IgD-negative memory B cell (primary cell): Measurements from ENCODE around the gene CGNL1. TPM values are rescaled to one million over a fixed set of nuclear protein-coding genes. Genes with fewer than 3 reads are reported as not detected.

ENCODE experiments used
- H3K27ac Mint-ChIP-seq, 3 donors: one replicate each; pipeline ENCODE4 v1.8.0; 2020 to 2022; ENCODE audit warnings: mild to moderate bottlenecking in 3 of 3, mixed read lengths in 3 of 3, moderate library complexity in 1 of 3
- H3K27me3 Mint-ChIP-seq: one replicate; pipeline ENCODE4 v1.8.0; 2021; ENCODE audit warnings: mixed read lengths
- H3K36me3 Mint-ChIP-seq: one replicate; pipeline ENCODE4 v1.8.0; 2020; ENCODE audit warnings: mild to moderate bottlenecking, mixed read lengths
- H3K4me1 Mint-ChIP-seq, 3 donors: one replicate each; pipeline ENCODE4 v1.8.0; 2020 to 2022; ENCODE audit warnings: mixed read lengths in 3 of 3, mild to moderate bottlenecking in 1 of 3
- H3K4me3 Mint-ChIP-seq, 4 donors: one replicate each; pipeline ENCODE4 v1.8.0; 2020 to 2022; ENCODE audit warnings: mild to moderate bottlenecking in 4 of 4, mixed read lengths in 4 of 4, moderate library complexity in 3 of 4
- H3K9me3 Mint-ChIP-seq, 3 donors: one replicate each; pipeline ENCODE4 v1.8.0; 2020 to 2021; ENCODE audit warnings: mixed read lengths in 3 of 3, mild to moderate bottlenecking in 1 of 3
- polyA plus RNA-seq: library from polyadenylated mRNA; unstranded; fragments of 300-500 nt; fragmentation: Illumina TruSeq; gene quantifications from one replicate; pipeline ENCODE4 v1.2.3, GENCODE V29; 2021

The CGNL1 gene
- polyA plus RNA-seq, 1 donor from 2014 or later: 0.16 TPM

DNA sequence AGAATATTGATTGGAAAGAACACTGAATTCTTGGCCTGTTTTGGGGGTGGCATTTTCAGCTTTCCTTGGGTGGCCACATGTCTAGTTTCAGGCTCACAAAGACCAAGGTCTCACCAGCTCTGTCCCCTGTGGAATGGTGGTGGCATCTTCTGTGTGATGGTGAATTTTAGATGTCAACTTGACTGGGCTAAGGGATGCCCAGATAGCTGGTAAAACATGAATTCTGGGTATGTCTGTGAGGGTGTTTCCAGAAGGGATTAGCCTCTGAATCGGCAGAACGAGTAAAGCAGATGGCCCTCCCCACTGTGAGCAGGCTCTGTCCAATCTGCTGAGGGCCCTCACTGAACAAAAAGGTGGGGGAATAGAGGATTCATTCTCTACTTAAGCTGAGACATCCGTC is 181.0 kb downstream of the CGNL1 start:
- Mint-ChIP-seq H3K36me3 (no peaks in the 10 kb centered on the region), H3K27me3 (peaks cover 2% of the 10 kb centered on the region), H3K27ac (no peak overlapping the region), H3K9me3 (no peaks in the 10 kb centered on the region), H3K4me3 (no peak overlapping the region), H3K4me1 (peaks cover 6 to 9% (median 9%) of the 10 kb centered on the region in 3 donors)

- H3K4me3 Mint-ChIP-seq: no peak overlapping the region
- H3K4me1 Mint-ChIP-seq: peaks cover 8 to 15% (median 9%) of the 10 kb centered on the region in 3 donors
- no peak overlapping the region for H3K27ac Mint-ChIP-seq
- peaks cover 2% of the 10 kb centered on the region for H3K27me3 Mint-ChIP-seq
- no peaks in the 10 kb centered on the region for H3K36me3 Mint-ChIP-seq
- H3K9me3 Mint-ChIP-seq: no peaks in the 10 kb centered on the region
These were observed 181.5 kb downstream of the CGNL1 start for GRCh38 chr15:57557810-57558209.

DNA sequence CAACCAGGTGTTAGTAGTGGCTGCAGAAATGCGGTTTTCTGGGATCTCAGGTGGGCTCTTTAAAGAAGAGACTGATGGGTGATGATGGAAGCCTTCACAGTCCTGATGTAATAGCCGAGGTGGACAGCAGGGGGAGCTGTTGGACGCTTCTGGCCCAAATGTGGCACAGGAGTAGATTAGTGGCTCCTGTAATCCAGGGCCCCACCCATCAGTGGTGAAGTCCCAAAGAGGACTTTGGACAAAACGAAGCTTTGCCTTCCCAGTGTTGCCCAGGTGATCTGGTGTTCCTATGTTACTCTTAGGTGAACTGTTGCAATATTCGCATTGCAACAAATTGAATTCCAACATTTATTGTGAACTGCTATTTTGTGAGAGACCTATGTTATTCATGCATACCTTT is 183.6 kb downstream of the CGNL1 start:
- Mint-ChIP-seq H3K9me3 (no peaks in the 10 kb centered on the region), H3K4me3 (no peak overlapping the region), H3K36me3 (no peaks in the 10 kb centered on the region), H3K4me1 (peaks cover 9 to 25% (median 9%) of the 10 kb centered on the region in 3 donors), H3K27ac (no peak overlapping the region), H3K27me3 (peaks cover 2% of the 10 kb centered on the region)

DNA sequence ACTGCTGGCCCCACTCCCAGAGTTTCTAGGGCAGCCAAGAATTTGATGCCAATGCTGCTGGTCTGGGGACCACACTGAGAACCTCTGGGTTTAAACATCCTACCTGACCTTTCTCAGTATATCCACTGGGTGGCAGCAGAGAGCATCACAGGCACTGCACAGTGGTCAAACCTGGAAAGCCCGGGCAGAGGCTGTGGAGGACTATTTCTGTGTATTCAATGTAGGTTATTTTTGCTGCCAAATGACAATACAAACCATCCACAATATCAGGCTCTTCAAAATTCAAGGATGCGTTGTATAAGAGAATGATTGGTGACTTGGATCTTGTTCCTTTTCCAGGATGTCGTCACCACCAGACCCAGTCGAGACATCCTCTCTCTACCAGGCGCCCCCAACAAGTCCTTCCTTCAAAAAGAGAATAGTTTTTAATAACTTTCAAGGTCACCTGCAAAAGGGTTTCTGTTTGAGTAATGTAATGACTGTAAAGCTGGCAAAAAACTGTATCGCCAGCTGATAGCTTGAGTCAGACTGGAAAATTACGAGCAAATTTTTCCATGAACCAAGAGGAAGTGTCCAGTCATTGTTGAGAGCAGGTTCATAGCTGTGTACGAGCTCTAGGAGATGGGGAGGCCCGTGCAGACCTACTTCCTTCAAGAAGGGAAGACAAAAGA is 184.9 kb downstream of the CGNL1 start:
- Mint-ChIP-seq H3K4me1 (peaks cover 14 to 33% (median 17%) of the 10 kb centered on the region in 3 donors), H3K27me3 (peaks cover 9% of the 10 kb centered on the region), H3K9me3 (no peaks in the 10 kb centered on the region), H3K36me3 (no peaks in the 10 kb centered on the region), H3K27ac (peak overlapping the region in 1 of 3 donors; percentile 8), H3K4me3 (peak overlapping the region in 3 of 4 donors; percentile 55 to 88 (median 83))

DNA sequence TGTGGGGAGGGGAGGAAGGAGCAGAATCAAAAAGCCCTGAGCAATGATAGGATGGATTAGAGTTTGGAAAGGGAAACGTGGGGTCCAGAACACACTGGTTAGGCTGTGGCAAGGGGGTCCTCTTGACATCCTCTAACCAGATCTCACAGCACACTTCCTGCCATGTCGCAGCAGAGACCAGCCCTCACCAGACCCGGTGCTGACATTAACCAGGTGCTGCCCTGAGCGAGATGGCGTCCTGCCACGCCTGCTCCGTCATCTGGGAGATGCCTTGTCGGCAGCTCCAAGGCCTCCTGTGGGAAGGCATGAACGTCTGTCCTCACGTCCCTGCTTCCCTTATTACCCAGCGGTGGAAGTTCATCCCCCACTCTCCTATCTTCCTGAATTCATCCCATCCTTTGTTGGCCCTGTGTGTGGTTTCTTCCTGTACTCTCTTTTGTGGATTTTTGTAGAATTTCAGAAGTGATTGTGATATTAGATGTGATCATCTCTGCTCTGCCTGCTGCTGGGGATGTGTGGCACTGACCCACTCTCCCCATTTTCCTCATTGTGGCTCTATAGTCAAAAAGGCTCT is 186.0 kb downstream of the CGNL1 start:
- no peaks in the 10 kb centered on the region for H3K36me3 Mint-ChIP-seq
- H3K9me3 Mint-ChIP-seq: no peaks in the 10 kb centered on the region
- peaks cover 14 to 39% (median 17%) of the 10 kb centered on the region in 3 donors for H3K4me1 Mint-ChIP-seq
- peaks cover 11% of the 10 kb centered on the region for H3K27me3 Mint-ChIP-seq
- H3K27ac Mint-ChIP-seq: no peak overlapping the region
- H3K4me3 Mint-ChIP-seq: peak overlapping the region in 2 of 4 donors; percentile 44 to 55

GRCh38 chr15:57563416-57563815 is 187.1 kb downstream of the CGNL1 start:
- H3K36me3 Mint-ChIP-seq: no peaks in the 10 kb centered on the region
- H3K4me3 Mint-ChIP-seq: peak overlapping the region in 1 of 4 donors; percentile 61
- H3K9me3 Mint-ChIP-seq: no peaks in the 10 kb centered on the region
- H3K27me3 Mint-ChIP-seq: peaks cover 14% of the 10 kb centered on the region
- H3K27ac Mint-ChIP-seq: peak overlapping the region in 1 of 3 donors; percentile 9
- H3K4me1 Mint-ChIP-seq: peaks cover 16 to 47% (median 18%) of the 10 kb centered on the region in 3 donors

GRCh38 chr15:57565311-57565710 is 189.0 kb downstream of the CGNL1 start:
- Mint-ChIP-seq H3K27me3 (peaks cover 16% of the 10 kb centered on the region), H3K27ac (peak overlapping the region; percentile 0 to 22 (median 20)), H3K4me3 (peak overlapping the region in 3 of 4 donors; percentile 13 to 44 (median 39)), H3K9me3 (peaks cover 0 to 2% (median 0%) of the 10 kb centered on the region in 3 donors), H3K4me1 (peaks cover 18 to 47% (median 18%) of the 10 kb centered on the region in 3 donors), H3K36me3 (no peaks in the 10 kb centered on the region)

GRCh38 chr15:57566834-57567233 is 190.5 kb downstream of the CGNL1 start:
- no peak overlapping the region for H3K4me3 Mint-ChIP-seq

DNA sequence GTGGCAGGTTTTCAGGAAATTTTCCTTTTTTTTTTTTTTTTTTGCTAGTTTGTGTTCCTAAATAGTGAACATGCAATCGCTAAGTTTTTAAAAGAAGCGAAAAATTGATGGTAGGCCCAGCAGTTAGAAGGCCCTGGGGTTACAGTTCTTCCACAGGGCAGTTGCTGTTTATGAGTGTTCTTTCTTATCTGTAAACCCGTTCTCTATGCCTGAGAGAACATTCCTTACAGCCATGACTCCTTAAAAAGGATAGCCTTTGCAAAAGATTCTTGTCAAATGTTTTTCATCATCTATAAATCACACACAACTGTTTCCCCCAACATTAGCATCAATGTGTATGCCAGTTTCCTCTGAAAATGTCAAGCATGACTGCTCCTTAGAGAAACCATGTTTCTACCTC is 191.6 kb downstream of the CGNL1 start:
- H3K4me3 Mint-ChIP-seq: no peak overlapping the region
- peaks cover 10 to 31% (median 11%) of the 10 kb centered on the region in 3 donors for H3K4me1 Mint-ChIP-seq
- H3K27ac Mint-ChIP-seq: no peak overlapping the region
- H3K27me3 Mint-ChIP-seq: peaks cover 17% of the 10 kb centered on the region
- H3K9me3 Mint-ChIP-seq: peaks cover 0 to 2% (median 0%) of the 10 kb centered on the region in 3 donors
- H3K36me3 Mint-ChIP-seq: no peaks in the 10 kb centered on the region

More at GRCh38 chr15:57566834-57567233, 190.5 kb downstream of the CGNL1 start:
- Mint-ChIP-seq H3K9me3 (peaks cover 0 to 2% (median 0%) of the 10 kb centered on the region in 3 donors), H3K27ac (no peak overlapping the region), H3K4me1 (peaks cover 12 to 39% (median 12%) of the 10 kb centered on the region in 3 donors), H3K36me3 (no peaks in the 10 kb centered on the region), H3K27me3 (peaks cover 17% of the 10 kb centered on the region)

- Mint-ChIP-seq H3K9me3 (peaks cover 0 to 2% (median 0%) of the 10 kb centered on the region in 3 donors), H3K27ac (no peak overlapping the region), H3K27me3 (peaks cover 17% of the 10 kb centered on the region), H3K4me3 (no peak overlapping the region), H3K4me1 (peaks cover 10 to 29% (median 11%) of the 10 kb centered on the region in 3 donors), H3K36me3 (no peaks in the 10 kb centered on the region)
These were observed 192.0 kb downstream of the CGNL1 start for GRCh38 chr15:57568299-57568698.

DNA sequence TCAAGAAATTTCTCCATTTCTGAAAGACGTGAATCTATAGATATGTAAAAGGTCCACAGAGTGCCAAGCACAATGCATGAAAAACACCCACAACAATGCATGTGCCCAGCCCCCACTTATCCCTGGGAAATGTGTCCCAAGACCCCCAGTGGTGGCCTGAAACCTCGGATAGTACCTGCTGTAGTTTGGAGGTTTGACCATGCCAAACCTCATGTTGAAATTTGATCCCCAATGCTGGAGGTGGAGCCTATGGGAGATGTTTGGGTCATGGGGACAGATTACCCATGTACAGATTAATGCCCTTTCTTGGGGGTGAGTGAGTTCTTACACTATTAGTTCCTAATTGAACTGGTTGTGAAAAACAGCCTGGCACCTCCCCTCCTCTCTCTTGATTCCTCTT is 194.0 kb downstream of the CGNL1 start:
- no peaks in the 10 kb centered on the region for H3K36me3 Mint-ChIP-seq
- no peak overlapping the region for H3K27ac Mint-ChIP-seq
- peaks cover 6 to 19% (median 7%) of the 10 kb centered on the region in 3 donors for H3K4me1 Mint-ChIP-seq
- H3K9me3 Mint-ChIP-seq: peaks cover 0 to 2% (median 2%) of the 10 kb centered on the region in 3 donors
- peaks cover 15% of the 10 kb centered on the region for H3K27me3 Mint-ChIP-seq
- no peak overlapping the region for H3K4me3 Mint-ChIP-seq

- no peaks in the 10 kb centered on the region for H3K36me3 Mint-ChIP-seq
- H3K9me3 Mint-ChIP-seq: peaks cover 0 to 2% (median 2%) of the 10 kb centered on the region in 3 donors
- no peak overlapping the region for H3K4me3 Mint-ChIP-seq
- peaks cover 11% of the 10 kb centered on the region for H3K27me3 Mint-ChIP-seq
- H3K27ac Mint-ChIP-seq: no peak overlapping the region
- H3K4me1 Mint-ChIP-seq: peaks cover 2 to 14% (median 4%) of the 10 kb centered on the region in 3 donors
These were observed 194.7 kb downstream of the CGNL1 start for GRCh38 chr15:57570994-57571393.

GRCh38 chr15:57571725-57572124 is 195.4 kb downstream of the CGNL1 start:
- Mint-ChIP-seq H3K36me3 (no peaks in the 10 kb centered on the region), H3K27ac (no peak overlapping the region), H3K4me1 (peaks cover 2 to 10% (median 4%) of the 10 kb centered on the region in 3 donors), H3K4me3 (no peak overlapping the region), H3K9me3 (peaks cover 0 to 2% (median 2%) of the 10 kb centered on the region in 3 donors), H3K27me3 (peaks cover 11% of the 10 kb centered on the region)

- peaks cover 9% of the 10 kb centered on the region for H3K27me3 Mint-ChIP-seq
- peaks cover 2 to 7% (median 4%) of the 10 kb centered on the region in 3 donors for H3K4me1 Mint-ChIP-seq
- H3K4me3 Mint-ChIP-seq: no peak overlapping the region
- H3K27ac Mint-ChIP-seq: no peak overlapping the region
- peaks cover 0 to 2% (median 2%) of the 10 kb centered on the region in 3 donors for H3K9me3 Mint-ChIP-seq
- H3K36me3 Mint-ChIP-seq: no peaks in the 10 kb centered on the region
These were observed 196.2 kb downstream of the CGNL1 start for GRCh38 chr15:57572468-57572867.

- peaks cover under 1 to 3% (median 3%) of the 10 kb centered on the region in 3 donors for H3K4me1 Mint-ChIP-seq
- peaks cover 8% of the 10 kb centered on the region for H3K27me3 Mint-ChIP-seq
- H3K27ac Mint-ChIP-seq: no peak overlapping the region
- no peaks in the 10 kb centered on the region for H3K36me3 Mint-ChIP-seq
- no peak overlapping the region for H3K4me3 Mint-ChIP-seq
- peaks cover 0 to 2% (median 2%) of the 10 kb centered on the region in 3 donors for H3K9me3 Mint-ChIP-seq
These were observed 196.8 kb downstream of the CGNL1 start for GRCh38 chr15:57573151-57573550.
